ENCODE measurements around the gene GNPTG. TPM values are rescaled to one million over a fixed set of nuclear protein-coding genes. Genes with fewer than 3 reads are reported as not detected.

The GNPTG gene
- total and polyA plus RNA-seq, 2 of the 13 experiments (the other 11 are each of a cell fraction or from before 2014, with no cell fraction given): 22.7 to 71.1 TPM

- TF ChIP-seq, protein P1, sequence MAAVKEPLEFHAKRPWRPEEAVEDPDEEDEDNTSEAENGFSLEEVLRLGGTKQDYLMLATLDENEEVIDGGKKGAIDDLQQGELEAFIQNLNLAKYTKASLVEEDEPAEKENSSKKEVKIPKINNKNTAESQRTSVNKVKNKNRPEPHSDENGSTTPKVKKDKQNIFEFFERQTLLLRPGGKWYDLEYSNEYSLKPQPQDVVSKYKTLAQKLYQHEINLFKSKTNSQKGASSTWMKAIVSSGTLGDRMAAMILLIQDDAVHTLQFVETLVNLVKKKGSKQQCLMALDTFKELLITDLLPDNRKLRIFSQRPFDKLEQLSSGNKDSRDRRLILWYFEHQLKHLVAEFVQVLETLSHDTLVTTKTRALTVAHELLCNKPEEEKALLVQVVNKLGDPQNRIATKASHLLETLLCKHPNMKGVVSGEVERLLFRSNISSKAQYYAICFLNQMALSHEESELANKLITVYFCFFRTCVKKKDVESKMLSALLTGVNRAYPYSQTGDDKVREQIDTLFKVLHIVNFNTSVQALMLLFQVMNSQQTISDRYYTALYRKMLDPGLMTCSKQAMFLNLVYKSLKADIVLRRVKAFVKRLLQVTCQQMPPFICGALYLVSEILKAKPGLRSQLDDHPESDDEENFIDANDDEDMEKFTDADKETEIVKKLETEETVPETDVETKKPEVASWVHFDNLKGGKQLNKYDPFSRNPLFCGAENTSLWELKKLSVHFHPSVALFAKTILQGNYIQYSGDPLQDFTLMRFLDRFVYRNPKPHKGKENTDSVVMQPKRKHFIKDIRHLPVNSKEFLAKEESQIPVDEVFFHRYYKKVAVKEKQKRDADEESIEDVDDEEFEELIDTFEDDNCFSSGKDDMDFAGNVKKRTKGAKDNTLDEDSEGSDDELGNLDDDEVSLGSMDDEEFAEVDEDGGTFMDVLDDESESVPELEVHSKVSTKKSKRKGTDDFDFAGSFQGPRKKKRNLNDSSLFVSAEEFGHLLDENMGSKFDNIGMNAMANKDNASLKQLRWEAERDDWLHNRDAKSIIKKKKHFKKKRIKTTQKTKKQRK (IDR thresholded peaks at IDR 0.05; ENCODE audit: low read length): no peak
- TF ChIP-seq ZNF333 (CRISPR knock-in tag; IDR thresholded peaks at IDR 0.05; ENCODE audit: borderline replicate concordance) (no peak), RARG (CRISPR knock-in tag; IDR thresholded peaks at IDR 0.05; ENCODE audit: low read depth) (no peak), PHF20 (CRISPR knock-in tag; IDR thresholded peaks at IDR 0.05) (no peak), ZNF343 (CRISPR knock-in tag; IDR thresholded peaks at IDR 0.05) (no peak), TRIM22 (IDR thresholded peaks at IDR 0.05) (no peak), HNRNPL (IDR thresholded peaks at IDR 0.05; ENCODE audit: low read depth, low read length) (no peak), ZNF367 (CRISPR knock-in tag; IDR thresholded peaks at IDR 0.05; ENCODE audit: borderline replicate concordance) (no peak), TARDBP (CRISPR knock-in tag; IDR thresholded peaks at IDR 0.05) (0 out of 2 replicates have a peak, but pooled peaks have one; percentile 34), TOPORS (CRISPR knock-in tag; IDR thresholded peaks at IDR 0.05) (peak; percentile 92), MLX (CRISPR knock-in tag; IDR thresholded peaks at IDR 0.05) (no peak), ZNF703 (CRISPR knock-in tag; IDR thresholded peaks at IDR 0.05; ENCODE audit: borderline replicate concordance) (no peak), EEA1 (CRISPR knock-in tag; IDR thresholded peaks at IDR 0.05; ENCODE audit: borderline replicate concordance) (no peak), ZNF543 (CRISPR knock-in tag; IDR thresholded peaks at IDR 0.05) (no peak), PRMT3 (CRISPR knock-in tag; IDR thresholded peaks at IDR 0.05; ENCODE audit: borderline replicate concordance, low read depth) (no peak)
- TF ChIP-seq, protein P2, sequence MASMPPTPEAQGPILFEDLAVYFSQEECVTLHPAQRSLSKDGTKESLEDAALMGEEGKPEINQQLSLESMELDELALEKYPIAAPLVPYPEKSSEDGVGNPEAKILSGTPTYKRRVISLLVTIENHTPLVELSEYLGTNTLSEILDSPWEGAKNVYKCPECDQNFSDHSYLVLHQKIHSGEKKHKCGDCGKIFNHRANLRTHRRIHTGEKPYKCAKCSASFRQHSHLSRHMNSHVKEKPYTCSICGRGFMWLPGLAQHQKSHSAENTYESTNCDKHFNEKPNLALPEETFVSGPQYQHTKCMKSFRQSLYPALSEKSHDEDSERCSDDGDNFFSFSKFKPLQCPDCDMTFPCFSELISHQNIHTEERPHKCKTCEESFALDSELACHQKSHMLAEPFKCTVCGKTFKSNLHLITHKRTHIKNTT (CRISPR knock-in tag; IDR thresholded peaks at IDR 0.05): no peak
- TF ChIP-seq, protein P3, sequence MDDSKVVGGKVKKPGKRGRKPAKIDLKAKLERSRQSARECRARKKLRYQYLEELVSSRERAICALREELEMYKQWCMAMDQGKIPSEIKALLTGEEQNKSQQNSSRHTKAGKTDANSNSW (CRISPR knock-in tag; IDR thresholded peaks at IDR 0.05; ENCODE audit: borderline replicate concordance): no peak
- TF ChIP-seq, protein P4, sequence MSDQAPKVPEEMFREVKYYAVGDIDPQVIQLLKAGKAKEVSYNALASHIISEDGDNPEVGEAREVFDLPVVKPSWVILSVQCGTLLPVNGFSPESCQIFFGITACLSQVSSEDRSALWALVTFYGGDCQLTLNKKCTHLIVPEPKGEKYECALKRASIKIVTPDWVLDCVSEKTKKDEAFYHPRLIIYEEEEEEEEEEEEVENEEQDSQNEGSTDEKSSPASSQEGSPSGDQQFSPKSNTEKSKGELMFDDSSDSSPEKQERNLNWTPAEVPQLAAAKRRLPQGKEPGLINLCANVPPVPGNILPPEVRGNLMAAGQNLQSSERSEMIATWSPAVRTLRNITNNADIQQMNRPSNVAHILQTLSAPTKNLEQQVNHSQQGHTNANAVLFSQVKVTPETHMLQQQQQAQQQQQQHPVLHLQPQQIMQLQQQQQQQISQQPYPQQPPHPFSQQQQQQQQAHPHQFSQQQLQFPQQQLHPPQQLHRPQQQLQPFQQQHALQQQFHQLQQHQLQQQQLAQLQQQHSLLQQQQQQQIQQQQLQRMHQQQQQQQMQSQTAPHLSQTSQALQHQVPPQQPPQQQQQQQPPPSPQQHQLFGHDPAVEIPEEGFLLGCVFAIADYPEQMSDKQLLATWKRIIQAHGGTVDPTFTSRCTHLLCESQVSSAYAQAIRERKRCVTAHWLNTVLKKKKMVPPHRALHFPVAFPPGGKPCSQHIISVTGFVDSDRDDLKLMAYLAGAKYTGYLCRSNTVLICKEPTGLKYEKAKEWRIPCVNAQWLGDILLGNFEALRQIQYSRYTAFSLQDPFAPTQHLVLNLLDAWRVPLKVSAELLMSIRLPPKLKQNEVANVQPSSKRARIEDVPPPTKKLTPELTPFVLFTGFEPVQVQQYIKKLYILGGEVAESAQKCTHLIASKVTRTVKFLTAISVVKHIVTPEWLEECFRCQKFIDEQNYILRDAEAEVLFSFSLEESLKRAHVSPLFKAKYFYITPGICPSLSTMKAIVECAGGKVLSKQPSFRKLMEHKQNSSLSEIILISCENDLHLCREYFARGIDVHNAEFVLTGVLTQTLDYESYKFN (CRISPR knock-in tag; conservative IDR thresholded peaks at IDR 0.05): no peak
These were observed 27.8 kb downstream of the GNPTG start (continued) for GRCh38 chr16:1379304-1380076.
